ENCODE measurements around the gene FBXW12.

FBXW12 gene

GRCh38 chr3:48437812-48438211, 65.8 kb downstream of the FBXW12 start:
- no peak for DNase-seq

- peak; percentile 98 for DNase-seq
Observed at GRCh38 chr3:48439820-48440589, 68.0 kb downstream of the FBXW12 start, which contains the start of the genes CCDC51 and TMA7. Gene CCDC51, minus strand, starts transcription at chr3:48440119. Its CDS starts 4,991 bp downstream, at chr3:48435128. Gene TMA7, plus strand, starts transcription at chr3:48440257. Its CDS starts 40 bp downstream, at chr3:48440297.

GRCh38 chr3:48440590-48440958, 68.6 kb downstream of the FBXW12 start:
- no peak for DNase-seq

GRCh38 chr3:48441940-48442339, 69.9 kb downstream of the FBXW12 start:
- DNase-seq = no peak
